GM21717 (cell line): ENCODE results near the gene TMEM266.

Experiments
- ATAC-seq: cut with Tn5 transposase; IDR thresholded peaks from one replicate; pipeline ENCODE4 v1.9.1; 2021; ENCODE audit warnings: mild to moderate bottlenecking, moderate library complexity; ENCODE audit not compliant: unreplicated experiment

Gene TMEM266

DNA sequence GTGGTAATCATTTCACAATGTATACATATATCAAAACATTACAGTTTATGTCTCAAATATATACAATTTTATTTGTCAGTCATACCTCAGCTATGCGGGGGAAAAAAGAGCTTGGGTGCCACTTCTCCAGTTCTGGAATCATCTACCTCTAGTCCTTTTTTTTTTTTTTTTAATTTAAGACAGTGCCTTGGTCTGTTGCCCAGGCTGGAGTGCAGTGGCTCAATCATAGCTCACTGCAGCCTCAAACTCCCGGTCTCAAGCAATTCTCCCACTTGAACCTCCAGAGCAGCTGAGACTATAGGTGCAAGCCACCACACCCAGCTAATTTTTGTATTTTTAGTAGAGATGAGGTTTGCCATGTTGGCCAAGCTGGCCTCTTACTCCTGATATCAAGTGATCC lies 67.4 kb downstream of the TMEM266 start:
- no peak for ATAC-seq

DNA sequence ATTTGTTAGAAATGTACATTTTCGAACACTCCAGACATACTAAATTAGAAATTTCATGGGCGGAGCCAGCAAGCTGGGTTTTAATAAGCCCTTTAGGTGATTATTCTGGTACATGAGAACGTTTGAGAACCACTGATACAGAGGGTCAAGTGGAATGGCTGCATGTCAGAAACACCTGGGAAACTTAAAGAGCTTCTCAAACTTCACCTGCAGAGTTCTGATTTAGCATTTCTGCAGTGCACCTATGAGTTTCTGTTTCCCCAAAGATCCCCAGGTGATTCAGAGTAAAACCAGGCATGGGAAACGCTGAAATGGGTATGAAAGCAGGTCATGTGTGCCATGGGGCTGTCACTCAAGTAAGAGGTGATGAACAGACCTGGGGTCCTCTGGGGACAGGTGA lies 68.1 kb downstream of the TMEM266 start:
- no peak for ATAC-seq

DNA sequence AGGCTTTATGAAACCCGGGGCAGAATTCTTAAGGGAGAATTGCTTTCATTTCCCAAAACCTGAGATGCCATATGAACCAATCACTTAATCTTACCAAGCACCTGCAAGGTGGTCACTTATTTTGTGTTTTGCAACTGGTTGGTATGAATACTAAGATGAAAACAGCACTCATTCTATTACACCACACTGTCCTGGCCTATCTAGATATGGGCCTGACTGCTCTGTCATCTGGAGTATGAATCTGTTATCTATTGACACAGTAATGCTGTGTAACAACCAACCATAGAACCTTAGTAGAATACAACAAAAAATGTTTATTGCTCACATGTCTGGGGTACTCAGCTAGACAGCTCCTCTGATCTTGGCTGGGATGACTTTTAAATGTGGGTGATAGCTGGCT lies 74.8 kb downstream of the TMEM266 start:
- no peak for ATAC-seq

DNA sequence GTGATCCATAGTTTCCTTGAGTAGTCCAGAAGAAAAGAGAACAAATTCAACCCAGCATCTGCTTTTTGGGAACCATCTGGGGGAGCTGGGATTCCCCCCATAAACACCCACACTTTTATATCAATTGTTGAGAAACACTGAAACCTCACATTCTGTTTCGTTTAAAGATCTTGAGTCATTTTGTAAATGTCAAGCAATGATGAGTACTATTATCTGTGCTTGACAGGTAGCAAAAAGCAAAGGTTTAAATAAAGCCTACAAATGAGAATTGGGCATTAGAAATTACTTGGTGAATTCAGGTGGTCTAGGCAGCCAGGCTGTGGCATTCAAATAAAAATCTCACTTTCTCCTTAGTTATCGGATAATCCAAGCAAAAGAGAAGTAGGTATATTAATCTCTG lies 75.7 kb downstream of the TMEM266 start:
- ATAC-seq: no peak

DNA sequence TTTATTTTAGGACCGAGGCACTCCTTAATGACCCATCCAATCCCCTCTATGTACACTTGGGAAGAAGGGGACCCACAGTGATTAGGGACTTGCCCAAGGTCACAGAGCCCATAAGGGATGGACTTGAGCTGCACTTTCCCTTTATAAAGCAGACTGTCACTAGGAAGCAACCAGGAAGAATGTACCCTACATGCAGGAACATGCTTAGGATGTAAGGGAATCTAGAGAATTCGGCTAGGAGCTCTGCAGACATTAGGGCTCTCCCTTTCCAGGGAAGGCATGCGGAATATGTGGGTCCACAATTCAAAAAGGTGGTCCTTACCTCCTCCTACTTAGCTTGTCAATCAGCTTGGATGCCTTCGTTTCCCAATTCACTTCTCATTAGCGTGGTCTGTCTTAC lies 78.7 kb downstream of the TMEM266 start:
- ATAC-seq: no peak

DNA sequence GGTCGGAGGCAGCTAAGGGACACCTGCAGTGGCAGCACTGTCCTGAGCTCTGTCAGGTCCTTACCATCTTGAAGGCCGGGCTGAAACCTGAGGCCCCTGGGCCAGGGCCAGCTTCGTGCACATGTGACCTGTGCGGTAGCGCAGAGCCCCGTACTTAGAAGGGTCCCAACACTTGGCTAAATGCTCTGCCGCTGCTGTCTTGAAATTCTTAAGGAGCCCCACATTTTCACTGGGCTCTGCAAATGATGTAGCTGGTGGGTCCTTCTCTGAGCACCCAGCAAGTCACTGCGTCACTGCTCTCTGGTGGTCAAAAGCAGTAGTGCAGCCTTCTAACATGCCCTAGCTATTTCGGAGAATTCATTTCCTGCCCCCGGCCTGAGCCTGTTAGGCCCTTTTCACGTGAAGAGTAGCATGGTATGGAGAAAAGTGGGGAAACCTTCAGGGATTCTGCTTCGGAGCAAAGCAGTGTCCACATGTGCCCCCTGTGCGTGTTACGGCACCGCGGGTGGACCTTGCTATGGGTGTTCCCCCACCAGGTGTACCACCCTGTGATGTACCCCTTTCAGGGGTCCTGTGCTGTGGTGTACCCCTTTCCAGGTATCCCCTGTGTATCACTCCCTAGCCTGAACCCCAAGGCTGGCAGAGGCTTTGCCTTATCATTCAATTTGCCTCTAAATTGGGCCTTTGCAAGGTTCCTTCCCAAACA lies 79.7 kb downstream of the TMEM266 start:
- peak; percentile 76 for ATAC-seq

DNA sequence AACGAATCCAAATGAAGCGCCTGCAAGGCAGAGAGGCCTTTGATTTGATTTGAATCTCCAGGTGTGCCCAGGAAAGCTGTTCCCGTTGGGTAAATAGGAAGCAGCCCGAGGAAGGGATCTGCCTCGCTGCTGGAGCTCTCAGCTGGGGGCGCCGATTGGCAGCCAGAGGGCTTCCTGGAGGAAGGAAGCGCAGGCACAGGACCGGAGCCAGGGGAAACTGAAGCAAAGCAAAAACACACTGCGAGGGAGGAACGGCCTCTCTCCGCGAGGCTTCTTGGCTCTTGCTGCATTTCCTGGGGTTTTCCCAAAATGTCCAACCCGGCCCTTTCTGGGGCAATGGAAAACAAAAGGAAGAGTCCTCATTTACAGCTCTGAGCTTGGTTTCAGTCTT lies 80.3 kb downstream of the TMEM266 start:
- ATAC-seq: no peak

DNA sequence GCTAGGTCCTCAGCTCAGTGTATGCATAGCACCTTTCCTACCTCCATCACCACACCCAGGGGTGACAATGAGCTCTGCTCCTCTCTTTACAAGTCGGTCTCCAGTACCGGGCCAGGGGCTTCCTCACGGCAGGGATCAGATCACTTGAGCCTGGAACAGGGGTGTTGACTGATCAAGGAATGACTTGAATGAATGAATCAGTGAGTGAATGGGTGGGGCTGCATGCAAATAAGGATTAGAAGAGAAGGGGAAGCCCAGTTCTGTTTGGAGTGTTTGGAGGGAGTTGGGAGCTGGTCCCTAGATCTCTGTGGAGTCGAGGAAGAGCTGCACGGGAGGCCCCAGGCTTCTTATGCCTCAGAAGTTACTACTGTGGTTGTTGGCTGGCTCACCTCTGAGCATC lies 87.0 kb downstream of the TMEM266 start:
- no peak for ATAC-seq

DNA sequence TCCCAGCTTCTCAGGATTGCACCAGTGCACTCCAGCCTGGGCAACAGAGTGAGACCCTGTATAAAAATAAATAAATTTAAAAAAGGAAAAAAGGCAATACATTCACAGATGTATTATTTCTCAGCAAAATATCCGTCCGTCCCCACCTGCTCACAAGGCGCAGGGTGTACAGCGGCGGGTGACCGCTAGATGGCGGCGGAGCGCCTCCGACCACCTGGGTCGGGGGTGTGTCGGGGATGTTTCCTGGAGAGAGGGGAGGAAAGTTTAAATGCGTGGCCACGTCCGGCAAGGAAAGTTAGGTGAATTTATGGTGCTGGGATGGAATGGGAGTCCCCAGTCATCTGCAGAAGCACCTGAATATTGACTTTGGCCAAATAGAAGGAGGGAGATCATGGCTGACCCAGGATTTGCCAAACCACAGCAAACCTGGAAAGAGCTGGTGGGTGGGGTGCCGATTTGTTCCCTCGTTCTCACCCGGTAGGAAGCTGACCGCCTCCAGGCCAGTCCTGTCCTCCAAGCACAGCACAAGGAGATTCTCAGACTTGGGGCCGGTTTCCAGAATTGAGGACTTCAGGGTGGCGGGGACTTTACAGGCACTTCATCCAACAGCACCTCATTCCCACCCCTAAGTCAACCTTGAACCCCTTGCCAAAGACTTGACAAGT lies 88.3 kb downstream of the TMEM266 start:
- ATAC-seq: no peak

DNA sequence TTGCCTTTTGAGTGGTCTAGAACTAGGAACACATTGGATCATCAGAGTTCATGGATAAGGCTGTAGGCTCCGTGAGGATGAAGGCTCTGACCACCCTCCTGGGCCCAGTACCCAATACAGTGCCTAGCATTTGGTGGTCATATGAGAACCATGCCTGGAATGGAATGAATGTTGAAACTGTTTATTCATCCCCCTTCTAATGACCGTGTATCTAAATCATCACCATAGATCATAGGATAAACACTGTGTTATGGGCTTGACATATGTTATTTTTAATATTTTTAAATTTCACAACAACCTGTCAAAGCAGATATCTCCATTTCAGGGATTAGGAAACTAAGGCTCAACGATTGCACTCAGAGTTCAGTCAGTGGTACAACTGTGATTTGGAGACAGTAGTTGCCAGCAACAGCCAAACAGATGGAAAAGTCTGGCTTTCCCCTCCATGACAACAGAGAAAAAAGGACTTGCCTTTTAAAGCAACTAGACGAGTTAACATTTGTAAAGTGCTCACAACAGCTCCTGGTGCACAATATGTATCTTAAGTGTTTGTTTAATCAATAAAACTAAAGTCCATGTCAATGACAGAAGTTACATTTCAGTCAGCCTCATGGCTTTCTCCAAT lies 89.6 kb downstream of the TMEM266 start:
- no peak for ATAC-seq

DNA sequence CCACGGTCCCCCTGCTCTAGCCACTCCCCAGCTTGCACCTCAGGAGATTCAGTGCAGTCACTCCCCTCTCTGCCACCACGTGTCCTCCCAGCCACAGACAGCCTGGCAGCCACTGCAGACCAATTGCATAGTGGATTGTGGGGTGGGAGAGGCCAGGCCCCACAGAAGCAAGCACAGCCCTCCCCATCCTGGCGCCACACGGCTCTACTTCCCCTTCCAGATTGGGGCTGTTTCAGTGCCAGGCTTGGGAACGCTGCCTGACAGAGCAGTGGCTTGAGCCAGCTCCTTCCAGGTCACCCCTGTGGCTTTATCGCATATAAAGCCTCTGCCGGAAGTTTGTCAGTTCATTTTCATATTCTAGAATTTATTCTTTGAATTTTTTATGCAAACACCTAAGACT lies 90.7 kb downstream of the TMEM266 start:
- no peak for ATAC-seq

DNA sequence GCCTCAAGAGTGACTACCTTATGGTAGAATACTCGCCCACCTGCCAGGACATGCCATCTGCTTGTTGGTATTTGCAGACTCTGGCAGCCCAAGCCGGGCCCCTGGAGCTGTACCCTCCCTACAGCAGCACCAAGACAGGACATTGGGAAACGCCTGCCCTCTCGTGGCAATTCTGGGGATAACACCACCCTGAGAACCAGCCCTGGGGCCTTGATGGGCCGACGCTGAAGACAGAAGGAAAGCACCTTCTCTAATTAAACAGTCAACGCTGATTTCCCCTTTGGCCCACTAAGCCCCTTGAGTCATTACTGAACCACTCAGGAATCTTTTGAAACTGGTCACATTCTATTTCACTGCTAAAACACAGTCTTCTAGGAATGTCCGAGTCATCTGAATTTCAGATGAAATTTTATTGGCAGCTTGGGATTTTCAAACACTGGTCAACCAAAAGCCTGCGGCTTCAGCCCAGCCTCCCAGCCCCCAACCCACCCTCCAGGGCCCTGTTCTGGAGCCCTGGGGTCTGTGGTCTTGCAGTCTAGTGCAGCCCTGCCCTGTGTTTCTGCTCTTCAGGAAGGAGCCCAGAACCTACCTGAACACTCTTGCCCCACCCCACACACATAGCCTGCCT lies 91.3 kb downstream of the TMEM266 start:
- peak; percentile 71 for ATAC-seq

DNA sequence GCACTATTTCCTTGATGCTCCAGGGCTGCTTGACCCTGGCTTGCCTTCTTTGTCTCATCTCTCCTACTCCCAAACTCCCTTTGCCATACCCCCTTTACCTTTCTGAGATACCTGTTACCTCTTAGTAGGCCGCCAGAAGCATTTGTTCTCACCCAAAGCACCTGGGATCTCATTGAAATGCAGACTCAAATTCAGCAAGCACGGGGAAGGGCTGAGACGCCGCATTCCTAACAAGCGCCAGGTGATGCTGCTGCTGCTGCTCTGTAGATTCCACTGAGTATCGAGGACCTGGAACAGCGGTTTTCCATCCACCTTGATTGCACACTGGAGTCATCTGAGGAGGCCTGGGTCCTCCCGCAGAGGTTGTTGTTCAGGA lies 91.8 kb downstream of the TMEM266 start:
- no peak for ATAC-seq

DNA sequence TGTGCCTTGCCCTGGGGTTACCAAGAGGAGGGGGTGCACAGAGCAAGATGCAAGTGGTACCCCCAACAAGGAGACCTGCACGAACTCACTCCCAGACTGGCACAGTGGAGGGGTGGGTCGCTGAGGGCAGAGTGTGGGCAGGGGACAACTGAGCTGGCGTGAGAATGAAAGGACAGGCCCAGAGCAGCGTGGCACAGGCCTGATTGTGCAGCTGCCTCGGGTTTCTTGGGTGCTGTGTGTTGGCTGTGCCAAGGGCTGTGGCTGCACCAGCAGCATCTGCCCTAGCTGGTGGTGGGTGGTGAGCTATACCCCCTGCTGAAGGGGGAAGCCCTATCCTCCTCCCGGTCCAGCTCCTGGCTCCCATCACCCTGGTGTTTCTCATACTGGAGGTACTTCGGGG lies 92.4 kb downstream of the TMEM266 start:
- no peak for ATAC-seq

DNA sequence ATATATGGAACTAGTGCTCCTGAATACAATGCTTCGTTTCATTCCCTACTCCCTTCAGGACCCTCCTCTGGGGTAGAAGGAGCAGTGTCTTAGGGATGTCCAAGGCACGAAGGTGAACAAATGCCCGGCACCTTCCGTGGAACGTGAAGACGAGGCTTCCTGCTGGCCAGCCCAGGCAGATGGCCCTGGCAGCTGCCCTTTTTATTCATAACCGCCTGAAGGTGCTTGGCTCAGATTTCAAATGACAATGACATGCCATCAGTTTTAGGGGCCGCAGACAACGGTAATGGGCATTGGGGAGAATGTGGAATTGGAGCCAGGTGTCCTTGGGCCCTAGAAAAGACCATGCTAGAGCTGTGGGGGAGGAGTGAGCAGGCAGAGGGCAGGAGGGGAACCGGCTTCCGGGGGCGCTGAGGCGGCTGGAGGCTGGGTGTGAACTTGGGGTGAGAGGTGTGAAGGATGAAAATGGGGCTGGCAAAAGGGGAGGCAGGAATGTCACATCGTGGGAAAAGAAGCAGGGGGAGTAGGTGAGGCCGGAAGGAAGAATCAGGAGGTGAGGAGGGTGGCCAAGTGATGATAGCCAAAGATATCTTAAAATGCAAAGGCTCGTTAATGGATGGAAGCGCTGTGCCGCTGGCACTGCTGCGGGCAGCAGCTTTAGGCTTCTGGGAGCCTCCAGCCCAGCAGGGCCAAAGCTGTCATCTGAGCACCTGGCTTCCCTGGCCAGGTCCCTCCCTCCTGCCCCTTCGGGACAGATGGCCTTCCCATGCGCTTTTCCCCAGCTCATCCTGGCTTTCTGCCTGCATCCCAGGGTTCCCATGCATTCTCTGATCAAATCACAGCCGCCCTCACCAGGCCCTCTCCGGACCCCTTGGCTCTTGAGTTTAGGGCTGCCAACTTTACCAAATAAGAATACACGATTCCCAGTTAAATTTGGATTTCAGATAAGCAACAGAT lies 93.7 kb downstream of the TMEM266 start:
- no peak for ATAC-seq

DNA sequence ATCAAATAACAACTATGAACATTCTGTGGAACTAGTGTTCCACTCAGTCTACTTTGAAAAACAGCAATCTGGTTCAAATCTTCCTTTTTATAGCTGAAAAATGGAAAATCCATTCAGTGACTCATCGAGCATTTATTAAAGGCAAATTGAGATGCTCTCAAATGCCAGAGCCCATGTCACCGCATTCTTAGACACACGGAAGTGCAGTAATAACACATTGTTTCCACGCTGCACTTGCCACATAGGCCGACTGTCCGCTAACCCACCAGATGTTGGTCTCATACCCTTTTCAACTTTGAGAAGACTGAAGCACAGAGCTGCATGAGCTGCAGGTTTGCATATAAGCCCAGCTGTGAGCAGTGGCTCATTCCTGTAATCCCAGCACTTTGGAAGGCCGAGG lies 95.9 kb downstream of the TMEM266 start:
- no peak for ATAC-seq

DNA sequence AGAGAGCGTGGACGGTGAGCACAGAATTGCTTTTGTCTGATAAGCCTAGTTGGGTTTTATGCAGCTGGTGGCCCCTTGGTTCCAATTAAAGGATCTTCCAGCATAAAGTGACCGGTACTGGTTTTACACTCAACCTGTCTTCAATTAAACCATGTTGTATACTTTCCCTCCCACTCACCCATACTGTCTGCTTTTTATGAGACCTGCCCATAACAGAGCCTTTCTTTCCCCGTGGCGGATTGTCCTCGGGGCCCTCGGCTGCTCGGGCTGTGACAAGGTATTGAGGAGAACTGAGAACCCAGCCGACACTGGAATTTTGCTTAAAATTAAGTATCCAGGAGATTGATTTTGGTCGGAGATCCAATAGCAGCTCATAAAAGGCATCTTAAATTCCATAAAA lies 98.4 kb downstream of the TMEM266 start:
- ATAC-seq: no peak

DNA sequence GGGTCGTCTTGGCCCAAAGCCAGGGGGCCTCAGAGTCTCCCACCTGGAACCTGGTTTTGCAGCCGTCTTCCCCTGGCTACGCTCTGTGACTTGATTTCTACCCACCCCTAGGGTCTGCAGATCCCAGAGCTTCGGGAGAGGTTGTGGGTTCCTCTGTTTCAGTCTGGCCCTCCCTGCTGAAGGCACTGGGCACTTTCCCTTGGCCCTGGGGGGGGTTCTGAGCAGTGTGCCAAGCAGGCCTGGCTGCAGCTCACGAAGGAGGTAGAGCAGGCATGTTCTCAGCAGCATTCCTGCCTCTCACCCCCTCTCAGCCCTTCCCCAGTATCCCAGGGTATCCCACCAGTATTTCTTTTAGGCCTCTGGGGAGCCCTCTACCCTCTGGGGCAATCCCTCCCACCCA lies 99.0 kb downstream of the TMEM266 start:
- ATAC-seq: no peak

DNA sequence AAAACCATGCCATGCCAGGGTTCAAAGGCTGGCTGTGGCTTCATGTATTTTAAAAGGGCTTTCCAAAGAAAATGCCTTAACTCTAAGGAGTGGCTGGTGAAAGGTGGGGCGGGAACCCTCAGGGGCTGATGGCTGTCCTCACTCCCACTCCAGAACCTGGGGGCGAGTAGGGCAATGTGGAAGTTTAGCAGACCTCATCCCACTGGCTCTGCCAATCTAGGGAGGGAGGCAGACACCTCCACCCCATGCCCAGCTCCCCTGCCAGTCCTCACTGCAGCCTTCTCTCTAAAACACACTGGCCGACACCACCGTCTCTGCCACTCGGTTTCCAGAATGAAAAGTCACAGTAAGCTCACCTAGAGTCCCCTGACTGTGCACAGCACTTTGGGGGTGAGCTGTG lies 99.5 kb downstream of the TMEM266 start:
- ATAC-seq: no peak

DNA sequence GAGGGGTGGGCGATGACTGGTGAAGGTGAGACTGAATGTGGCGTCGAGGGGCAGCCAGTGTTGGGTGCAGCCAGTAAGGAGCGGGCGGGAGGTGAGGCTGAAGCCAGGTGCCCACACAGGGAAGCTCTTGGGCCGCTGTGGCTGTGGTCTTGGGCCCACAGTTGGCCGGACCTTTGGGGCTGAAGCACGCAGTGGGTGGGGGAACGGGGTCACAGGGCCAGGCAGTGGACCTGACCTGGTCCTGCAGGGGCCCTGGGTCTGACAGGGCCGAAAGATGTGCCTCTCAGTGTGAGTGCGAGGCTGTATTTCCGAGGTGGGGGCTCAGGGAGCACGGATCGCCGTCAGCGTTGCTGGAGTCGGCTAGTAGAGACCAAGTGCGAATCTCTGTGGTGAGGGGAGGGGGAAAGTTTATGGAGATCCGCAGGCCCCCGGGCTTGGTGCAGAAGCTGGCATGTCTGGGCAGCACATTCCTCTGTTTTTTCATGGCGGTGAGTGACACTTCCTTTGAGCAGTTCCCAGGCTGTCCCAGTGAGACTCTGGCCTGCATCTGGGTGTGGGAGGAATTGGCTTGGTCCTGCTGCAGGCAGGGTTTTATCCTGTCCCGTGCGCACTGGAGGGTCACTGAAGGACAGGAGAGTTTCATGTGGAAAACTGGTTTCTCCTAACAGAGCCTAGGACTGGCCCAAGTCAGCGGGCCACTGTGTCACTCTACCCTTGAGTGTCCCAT lies 100.8 kb downstream of the TMEM266 start:
- no peak for ATAC-seq
